ENCODE measurements around the gene OSBPL6.
"Not testable (repeated sequence)": the region's sequence is repeated elsewhere in the genome, so short reads cannot be mapped to it uniquely, and the experiment has no call there.

Gene OSBPL6

GRCh38 chr2:178163911-178164310, 30.4 kb upstream of the OSBPL6 start:
- Histone ChIP-seq H3K36me3 (ENCODE audit: control insufficient read depth, insufficient read depth, low read length) (no peaks in the 10 kb centered on the region), H3K27ac (ENCODE audit: insufficient read depth, low read length, poor library complexity, severe bottlenecking) (no peak overlapping the region), H3K4me1 (ENCODE audit: control insufficient read depth, insufficient read depth, low read length, poor library complexity, severe bottlenecking) (no peaks in the 10 kb centered on the region), H3K9me3 (ENCODE audit: control insufficient read depth, low read length) (no peaks in the 10 kb centered on the region), H3K4me3 (ENCODE audit: insufficient read depth, low read depth, low read length, poor library complexity, severe bottlenecking) (no peak overlapping the region), H3K27me3 (replicated peaks; ENCODE audit: control insufficient read depth, insufficient read depth, low read length, poor library complexity, severe bottlenecking) (no peaks in the 10 kb centered on the region)
- DNase-seq: no peak

DNA sequence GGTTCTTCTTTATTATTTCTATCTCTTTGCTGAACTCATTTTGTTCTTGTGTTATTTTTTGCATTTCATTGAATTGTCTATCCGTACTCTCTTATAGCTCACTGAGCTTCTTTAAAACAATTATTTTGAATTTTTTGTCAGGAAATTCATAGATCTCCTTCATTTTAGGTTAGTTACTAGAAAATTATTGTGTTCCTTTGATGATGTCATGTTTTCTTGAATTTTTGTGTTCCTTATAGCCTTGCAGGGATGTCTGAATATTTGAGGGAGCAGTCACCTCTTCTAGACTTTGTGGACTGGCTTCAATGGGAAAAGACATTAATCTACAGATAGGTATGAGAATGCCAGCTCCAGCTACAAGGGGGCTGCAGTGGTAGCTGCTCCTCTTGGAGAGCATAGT, 20.7 kb upstream of the OSBPL6 start:
- no peak for DNase-seq
- Histone ChIP-seq H3K27ac (ENCODE audit: insufficient read depth, low read length, poor library complexity, severe bottlenecking) (no peak overlapping the region), H3K36me3 (ENCODE audit: control insufficient read depth, insufficient read depth, low read length) (no peaks in the 10 kb centered on the region), H3K4me1 (ENCODE audit: control insufficient read depth, insufficient read depth, low read length, poor library complexity, severe bottlenecking) (no peaks in the 10 kb centered on the region), H3K4me3 (ENCODE audit: insufficient read depth, low read depth, low read length, poor library complexity, severe bottlenecking) (no peak overlapping the region), H3K9me3 (ENCODE audit: control insufficient read depth, low read length) (no peaks in the 10 kb centered on the region), H3K27me3 (replicated peaks; ENCODE audit: control insufficient read depth, insufficient read depth, low read length, poor library complexity, severe bottlenecking) (no peaks in the 10 kb centered on the region)

- no peak overlapping the region for H3K4me3 ChIP-seq (ENCODE audit: insufficient read depth, low read depth, low read length, poor library complexity, severe bottlenecking)
- DNase-seq: no peak
- no peaks in the 10 kb centered on the region for H3K27me3 ChIP-seq (replicated peaks; ENCODE audit: control insufficient read depth, insufficient read depth, low read length, poor library complexity, severe bottlenecking)
- H3K4me1 ChIP-seq (ENCODE audit: control insufficient read depth, insufficient read depth, low read length, poor library complexity, severe bottlenecking): no peaks in the 10 kb centered on the region
- H3K27ac ChIP-seq (ENCODE audit: insufficient read depth, low read length, poor library complexity, severe bottlenecking): no peak overlapping the region
- H3K9me3 ChIP-seq (ENCODE audit: control insufficient read depth, low read length): no peaks in the 10 kb centered on the region
- H3K36me3 ChIP-seq (ENCODE audit: control insufficient read depth, insufficient read depth, low read length): no peaks in the 10 kb centered on the region
Measured at GRCh38 chr2:178177066-178177679, 17.1 kb upstream of the OSBPL6 start.

- H3K4me3 ChIP-seq (ENCODE audit: insufficient read depth, low read depth, low read length, poor library complexity, severe bottlenecking); H3K9me3 ChIP-seq (ENCODE audit: control insufficient read depth, low read length); H3K36me3 ChIP-seq (ENCODE audit: control insufficient read depth, insufficient read depth, low read length); H3K4me1 ChIP-seq (ENCODE audit: control insufficient read depth, insufficient read depth, low read length, poor library complexity, severe bottlenecking); H3K27me3 ChIP-seq (replicated peaks; ENCODE audit: control insufficient read depth, insufficient read depth, low read length, poor library complexity, severe bottlenecking); H3K27ac ChIP-seq (ENCODE audit: insufficient read depth, low read length, poor library complexity, severe bottlenecking); DNase-seq: not testable (repeated sequence)
Measured at GRCh38 chr2:178180648-178181047, 13.7 kb upstream of the OSBPL6 start.

GRCh38 chr2:178187861-178188260, 6.5 kb upstream of the OSBPL6 start:
- DNase-seq: no peak
- Histone ChIP-seq H3K27ac (ENCODE audit: insufficient read depth, low read length, poor library complexity, severe bottlenecking) (no peak overlapping the region), H3K27me3 (replicated peaks; ENCODE audit: control insufficient read depth, insufficient read depth, low read length, poor library complexity, severe bottlenecking) (peaks cover 4% of the 10 kb centered on the region), H3K4me1 (ENCODE audit: control insufficient read depth, insufficient read depth, low read length, poor library complexity, severe bottlenecking) (no peaks in the 10 kb centered on the region), H3K4me3 (ENCODE audit: insufficient read depth, low read depth, low read length, poor library complexity, severe bottlenecking) (no peak overlapping the region), H3K36me3 (ENCODE audit: control insufficient read depth, insufficient read depth, low read length) (no peaks in the 10 kb centered on the region), H3K9me3 (ENCODE audit: control insufficient read depth, low read length) (no peaks in the 10 kb centered on the region)

DNA sequence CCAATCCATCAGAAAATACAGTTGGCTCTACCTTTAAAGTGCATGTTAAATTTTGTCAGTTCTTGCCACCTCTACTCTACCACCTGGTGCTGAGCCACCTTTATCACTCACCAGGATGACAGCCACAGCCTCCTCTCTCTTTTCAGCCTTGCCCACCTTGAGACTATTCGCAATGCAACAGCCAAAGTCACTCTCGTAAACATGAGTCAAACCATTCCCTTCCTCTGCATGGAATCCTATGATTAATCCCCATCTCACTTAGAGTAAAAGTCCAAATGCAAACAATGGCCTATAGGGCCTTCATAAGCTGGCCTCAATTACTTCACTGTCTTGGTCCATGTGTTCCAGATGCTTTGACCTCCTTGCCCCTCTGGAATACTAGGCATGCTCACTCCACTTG, 5.8 kb upstream of the OSBPL6 start:
- DNase-seq: no peak
- peaks cover 4% of the 10 kb centered on the region for H3K27me3 ChIP-seq (replicated peaks; ENCODE audit: control insufficient read depth, insufficient read depth, low read length, poor library complexity, severe bottlenecking)
- H3K36me3 ChIP-seq (ENCODE audit: control insufficient read depth, insufficient read depth, low read length): no peaks in the 10 kb centered on the region
- no peaks in the 10 kb centered on the region for H3K4me1 ChIP-seq (ENCODE audit: control insufficient read depth, insufficient read depth, low read length, poor library complexity, severe bottlenecking)
- H3K9me3 ChIP-seq (ENCODE audit: control insufficient read depth, low read length): no peaks in the 10 kb centered on the region
- H3K27ac ChIP-seq (ENCODE audit: insufficient read depth, low read length, poor library complexity, severe bottlenecking): no peak overlapping the region
- no peak overlapping the region for H3K4me3 ChIP-seq (ENCODE audit: insufficient read depth, low read depth, low read length, poor library complexity, severe bottlenecking)

DNA sequence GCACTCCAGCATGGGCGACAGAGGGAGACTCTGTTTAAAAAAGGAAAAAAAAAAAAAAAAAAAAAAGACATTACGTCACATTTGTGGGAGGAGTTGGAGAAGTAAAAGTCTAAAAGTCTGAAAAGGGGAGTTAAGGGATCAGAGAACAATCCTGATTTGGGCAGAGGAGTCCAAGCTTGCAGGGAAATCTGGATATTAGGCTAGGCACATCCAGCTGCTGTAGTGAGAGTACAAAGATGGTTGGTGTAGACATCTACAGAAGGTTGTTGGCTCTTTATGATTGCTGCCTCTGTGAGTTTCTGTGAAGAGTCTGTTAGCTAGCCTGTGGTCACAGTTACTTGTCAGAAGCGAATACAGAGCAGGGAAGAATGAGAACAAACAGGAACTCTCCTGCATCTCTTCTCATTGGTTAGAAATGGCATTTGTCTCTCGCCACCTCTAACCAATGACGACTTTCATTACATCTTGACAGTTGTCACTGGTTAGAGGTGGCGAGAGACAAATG, 3.3 kb upstream of the OSBPL6 start:
- H3K4me1 ChIP-seq (ENCODE audit: control insufficient read depth, insufficient read depth, low read length, poor library complexity, severe bottlenecking): peaks cover 5% of the 10 kb centered on the region
- no peak overlapping the region for H3K27ac ChIP-seq (ENCODE audit: insufficient read depth, low read length, poor library complexity, severe bottlenecking)
- H3K36me3 ChIP-seq (ENCODE audit: control insufficient read depth, insufficient read depth, low read length): no peaks in the 10 kb centered on the region
- H3K27me3 ChIP-seq (replicated peaks; ENCODE audit: control insufficient read depth, insufficient read depth, low read length, poor library complexity, severe bottlenecking): peaks cover 11% of the 10 kb centered on the region
- H3K4me3 ChIP-seq (ENCODE audit: insufficient read depth, low read depth, low read length, poor library complexity, severe bottlenecking): no peak overlapping the region
- DNase-seq: no peak
- no peaks in the 10 kb centered on the region for H3K9me3 ChIP-seq (ENCODE audit: control insufficient read depth, low read length)

DNA sequence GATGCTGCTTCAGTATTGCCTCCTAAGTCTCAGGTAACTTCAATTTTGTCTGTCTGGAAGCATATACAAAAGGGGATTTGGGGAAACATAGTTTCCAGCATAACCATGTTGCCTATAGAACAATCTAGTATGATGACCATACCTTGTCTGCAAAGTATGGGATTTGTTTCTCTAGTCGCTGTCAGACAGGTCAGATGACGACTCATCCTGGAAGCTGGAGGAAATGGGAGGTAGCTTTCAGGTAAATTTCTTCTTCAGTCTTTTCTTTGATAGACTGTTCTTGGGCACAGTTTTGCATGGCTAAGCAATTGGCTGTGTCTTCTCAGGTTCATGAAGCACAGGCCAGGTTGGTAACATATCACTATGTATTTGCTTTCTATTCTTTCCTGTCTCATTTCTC, 2.8 kb upstream of the OSBPL6 start:
- H3K27ac ChIP-seq (ENCODE audit: insufficient read depth, low read length, poor library complexity, severe bottlenecking): no peak overlapping the region
- no peak for DNase-seq
- peaks cover 5% of the 10 kb centered on the region for H3K4me1 ChIP-seq (ENCODE audit: control insufficient read depth, insufficient read depth, low read length, poor library complexity, severe bottlenecking)
- H3K4me3 ChIP-seq (ENCODE audit: insufficient read depth, low read depth, low read length, poor library complexity, severe bottlenecking): no peak overlapping the region
- H3K36me3 ChIP-seq (ENCODE audit: control insufficient read depth, insufficient read depth, low read length): no peaks in the 10 kb centered on the region
- no peaks in the 10 kb centered on the region for H3K9me3 ChIP-seq (ENCODE audit: control insufficient read depth, low read length)
- H3K27me3 ChIP-seq (replicated peaks; ENCODE audit: control insufficient read depth, insufficient read depth, low read length, poor library complexity, severe bottlenecking): peaks cover 14% of the 10 kb centered on the region

GRCh38 chr2:178193496-178193822, 853 bp upstream of the OSBPL6 start:
- Histone ChIP-seq H3K4me1 (ENCODE audit: control insufficient read depth, insufficient read depth, low read length, poor library complexity, severe bottlenecking) (peaks cover 5% of the 10 kb centered on the region), H3K27me3 (replicated peaks; ENCODE audit: control insufficient read depth, insufficient read depth, low read length, poor library complexity, severe bottlenecking) (peaks cover 21% of the 10 kb centered on the region), H3K27ac (ENCODE audit: insufficient read depth, low read length, poor library complexity, severe bottlenecking) (no peak overlapping the region), H3K36me3 (ENCODE audit: control insufficient read depth, insufficient read depth, low read length) (no peaks in the 10 kb centered on the region), H3K4me3 (ENCODE audit: insufficient read depth, low read depth, low read length, poor library complexity, severe bottlenecking) (no peak overlapping the region), H3K9me3 (ENCODE audit: control insufficient read depth, low read length) (no peaks in the 10 kb centered on the region)
- DNase-seq: no peak

GRCh38 chr2:178194600-178195389, 483 bp downstream of the OSBPL6 start:
- peaks cover 26% of the 10 kb centered on the region for H3K27me3 ChIP-seq (replicated peaks; ENCODE audit: control insufficient read depth, insufficient read depth, low read length, poor library complexity, severe bottlenecking)

More at GRCh38 chr2:178194600-178195389, 483 bp downstream of the OSBPL6 start:
- Histone ChIP-seq H3K4me1 (ENCODE audit: control insufficient read depth, insufficient read depth, low read length, poor library complexity, severe bottlenecking) (peaks cover 5% of the 10 kb centered on the region), H3K27ac (ENCODE audit: insufficient read depth, low read length, poor library complexity, severe bottlenecking) (no peak overlapping the region), H3K36me3 (ENCODE audit: control insufficient read depth, insufficient read depth, low read length) (no peaks in the 10 kb centered on the region), H3K9me3 (ENCODE audit: control insufficient read depth, low read length) (no peaks in the 10 kb centered on the region), H3K4me3 (ENCODE audit: insufficient read depth, low read depth, low read length, poor library complexity, severe bottlenecking) (peak overlapping the region; percentile 64)
- no peak for DNase-seq

Measured in effector memory CD4-positive, alpha-beta T cell (primary cell).